ENCODE data around the gene CYP4F11.
"Not testable (repeated sequence)": the region's sequence is repeated elsewhere in the genome, so short reads cannot be mapped to it uniquely, and the experiment has no call there.

The CYP4F11 gene

GRCh38 chr19:15919243-15919642 lies 15.1 kb downstream of the CYP4F11 start:
- no peak for DNase-seq

DNA sequence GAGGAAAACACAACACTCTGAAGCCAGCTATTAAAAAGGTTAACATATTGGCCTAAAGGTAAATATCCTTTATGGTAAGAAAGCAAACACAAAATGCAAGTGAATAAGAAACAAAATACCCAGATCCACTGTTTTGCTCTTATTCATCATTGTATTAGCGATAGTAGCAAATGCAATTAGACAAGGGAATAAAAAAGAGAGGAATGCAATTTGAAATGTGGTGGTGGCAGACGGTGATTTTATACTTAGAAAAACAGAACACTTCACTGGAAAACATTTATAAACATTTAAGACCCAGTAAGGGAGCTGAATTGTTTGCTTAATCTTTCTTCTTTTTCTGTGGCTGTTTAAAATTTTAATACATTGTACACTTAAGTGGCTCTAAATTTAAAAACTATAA lies 19.2 kb downstream of the CYP4F11 start:
- DNase-seq = no peak

GRCh38 chr19:15913830-15914229 lies 20.5 kb downstream of the CYP4F11 start:
- no peak for DNase-seq

DNA sequence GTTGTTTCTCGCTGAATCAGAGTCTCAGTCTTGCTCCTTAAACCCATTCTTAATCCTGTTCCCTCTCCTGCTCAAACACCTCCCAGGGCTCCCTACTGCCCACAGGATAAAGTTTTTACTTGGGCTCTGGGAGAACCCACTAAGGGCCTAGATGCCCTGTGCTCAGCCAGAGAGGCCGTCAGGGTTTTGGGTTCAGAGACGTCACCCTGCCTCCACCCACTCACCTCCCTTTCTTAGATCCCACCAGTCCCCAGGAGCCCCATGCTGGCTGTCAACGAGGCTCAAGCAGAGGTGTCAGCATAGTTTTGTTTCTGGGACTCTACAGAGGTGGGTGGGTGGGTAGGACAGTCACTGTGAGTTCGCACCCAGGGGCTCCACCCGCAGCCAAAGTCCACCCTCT lies 20.9 kb downstream of the CYP4F11 start:
- no peak for DNase-seq

GRCh38 chr19:15911599-15912235 lies 22.6 kb downstream of the CYP4F11 start:
- DNase-seq = no peak

GRCh38 chr19:15905026-15905425 lies 29.3 kb downstream of the CYP4F11 start:
- no peak for DNase-seq

GRCh38 chr19:15902898-15903297 lies 31.4 kb downstream of the CYP4F11 start:
- DNase-seq = not testable (repeated sequence)

DNA sequence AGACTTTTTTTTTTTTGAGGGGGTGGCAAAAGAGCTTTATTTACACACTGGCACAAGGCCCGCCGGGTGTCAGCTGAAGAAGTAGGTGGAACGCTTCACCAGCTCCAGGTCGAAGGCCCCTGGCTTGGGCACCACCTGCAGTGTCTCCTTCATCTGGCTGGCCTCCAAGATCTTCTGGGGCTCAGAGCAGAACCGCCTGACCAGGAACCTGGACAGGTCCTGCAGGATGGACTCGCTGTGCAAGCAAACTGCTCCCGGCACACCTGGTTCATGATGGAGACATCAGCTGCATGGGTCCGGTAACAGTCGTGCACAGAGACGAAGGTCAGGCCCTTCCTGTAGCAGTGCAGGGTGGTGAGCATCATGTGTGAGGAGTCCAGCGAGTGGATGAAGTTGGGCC lies 32.1 kb downstream of the CYP4F11 start:
- DNase-seq = no peak

DNA sequence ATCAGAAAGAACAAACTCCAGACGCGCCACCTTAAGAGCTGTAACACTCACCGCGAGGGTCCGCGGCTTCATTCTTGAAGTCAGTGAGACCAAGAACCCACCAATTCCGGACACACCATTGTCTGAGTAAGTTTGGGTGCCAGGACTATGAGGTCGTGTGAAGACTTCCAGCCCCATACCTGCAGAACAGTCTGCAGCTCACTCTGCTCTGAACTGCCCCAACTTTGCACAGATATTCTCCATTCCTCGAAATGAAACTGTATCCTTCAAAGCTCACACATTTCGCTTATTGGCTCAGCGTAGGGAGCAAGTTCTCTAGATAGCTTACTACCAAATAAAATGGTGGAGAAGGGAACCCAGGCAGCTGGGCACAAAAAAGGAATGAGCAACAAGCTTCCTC lies 33.8 kb downstream of the CYP4F11 start:
- DNase-seq = no peak

DNA sequence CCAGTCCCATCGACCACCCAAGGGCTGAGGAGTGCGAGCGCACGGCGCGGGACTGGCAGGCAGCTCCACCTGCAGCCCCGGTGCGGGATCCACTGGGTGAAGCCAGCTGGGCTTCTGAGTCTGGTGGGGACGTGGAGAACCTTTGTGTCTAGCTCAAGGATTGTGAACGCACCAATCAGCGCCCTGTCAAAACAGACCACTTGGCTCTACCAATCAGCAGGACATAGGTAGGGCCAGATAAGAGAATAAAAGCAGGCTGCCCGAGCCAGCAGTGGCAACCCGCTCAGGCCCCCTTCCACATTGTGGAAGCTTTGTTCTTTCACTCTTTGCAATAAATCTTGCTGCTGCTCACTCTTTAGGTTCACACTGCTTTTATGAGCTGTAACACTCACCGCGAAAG lies 34.3 kb downstream of the CYP4F11 start:
- not testable (repeated sequence) for DNase-seq

GRCh38 chr19:15899561-15899960 lies 34.8 kb downstream of the CYP4F11 start:
- DNase-seq = not testable (repeated sequence)

DNA sequence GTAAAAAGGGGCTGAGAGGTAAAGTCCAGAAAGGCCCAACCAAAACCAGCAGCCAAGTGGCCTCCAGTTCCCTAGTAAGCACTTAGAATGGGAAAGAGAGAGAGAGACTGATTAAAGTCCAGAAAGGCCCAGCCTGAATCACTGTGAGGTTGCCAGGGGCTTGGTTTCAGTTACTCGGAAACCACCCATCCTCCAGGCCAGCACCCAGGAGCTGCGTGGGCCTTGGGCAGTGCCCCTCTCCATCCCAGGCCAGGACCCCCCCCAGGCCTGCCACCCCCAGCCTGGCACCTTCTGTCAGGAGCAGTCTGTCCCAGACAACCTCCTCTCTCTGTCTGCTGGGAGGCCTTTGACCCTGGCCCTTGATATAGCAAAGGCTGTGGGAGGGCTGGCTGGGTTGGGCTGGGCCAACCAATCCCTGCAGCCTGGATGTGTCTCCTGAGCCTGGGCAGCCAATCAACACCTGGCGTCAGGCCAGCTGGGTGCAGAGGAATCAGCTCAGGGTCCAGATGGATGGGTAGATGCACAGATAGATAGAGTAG lies 36.5 kb downstream of the CYP4F11 start, which contains the start of gene CYP4F2:
TSS of gene CYP4F2 (minus strand) at position 337 of the 539 bp plus-strand sequence. CDS start 463 bp downstream, outside the sequence.
- DNase-seq = no peak

DNA sequence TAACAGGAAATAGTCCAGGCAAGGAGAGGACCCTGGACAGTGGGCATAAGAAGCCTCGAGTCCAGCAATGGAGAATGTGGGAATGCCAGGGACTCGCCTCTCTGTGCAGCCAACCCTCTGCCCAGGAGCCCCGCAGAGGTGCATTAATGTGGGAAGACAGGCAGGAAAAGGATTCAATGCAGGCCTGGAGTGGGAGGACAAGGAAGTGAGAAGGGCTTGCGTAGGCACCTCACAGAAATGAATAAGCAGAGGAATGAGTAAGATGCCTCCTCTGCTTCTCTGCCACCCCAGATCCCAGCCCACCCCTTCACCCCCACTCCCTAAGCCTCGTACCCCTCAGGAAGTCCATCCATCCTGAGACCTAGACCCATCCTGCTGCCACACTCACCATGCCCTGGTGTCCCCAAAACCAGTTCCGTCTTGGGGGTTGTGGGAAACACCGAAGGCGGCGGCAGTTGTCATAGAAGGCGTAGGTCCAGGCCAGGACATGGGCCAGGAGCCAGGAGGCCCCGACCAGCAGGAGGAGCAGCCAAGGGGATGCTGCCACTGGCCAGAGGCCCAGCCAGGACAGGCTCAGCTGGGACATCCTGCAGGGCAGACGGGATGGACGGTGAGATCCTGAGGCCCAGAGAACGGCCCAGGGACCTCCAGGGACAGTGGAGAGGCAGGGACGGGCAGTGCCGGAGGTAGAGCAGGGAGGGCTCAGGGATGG lies 37.1 kb downstream of the CYP4F11 start:
- DNase-seq = no peak

- no peak for DNase-seq
Measured at GRCh38 chr19:15895876-15896430, 38.4 kb downstream of the CYP4F11 start.

DNA sequence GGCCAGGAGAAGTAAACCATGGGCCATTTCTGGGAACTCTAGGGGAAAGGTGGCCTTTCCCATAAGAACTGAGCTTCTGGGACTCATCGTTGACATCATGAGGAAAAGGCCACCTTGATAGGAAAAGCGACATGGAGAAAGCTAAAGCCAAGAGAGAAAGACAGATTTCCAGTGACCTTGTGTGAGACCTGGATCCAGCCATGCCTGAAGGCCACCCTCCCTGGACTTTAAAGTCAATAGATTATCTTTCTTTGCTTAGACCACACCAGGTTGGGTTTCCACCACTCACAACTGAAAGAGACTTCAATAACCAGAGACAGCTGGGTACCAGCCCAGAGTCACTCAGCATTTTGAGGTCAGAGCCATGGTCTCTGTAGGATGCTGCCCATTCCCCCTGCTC lies 40.0 kb downstream of the CYP4F11 start:
- DNase-seq = no peak

- no peak for DNase-seq
Measured at GRCh38 chr19:15893477-15893876, 40.9 kb downstream of the CYP4F11 start.

- DNase-seq = no peak
Measured at GRCh38 chr19:15892012-15892411, 42.3 kb downstream of the CYP4F11 start.

- DNase-seq = no peak
Measured at GRCh38 chr19:15891434-15891833, 42.9 kb downstream of the CYP4F11 start.

- not testable (repeated sequence) for DNase-seq
Measured at GRCh38 chr19:15889339-15889738, 45.0 kb downstream of the CYP4F11 start.

- no peak for DNase-seq
Measured at GRCh38 chr19:15885919-15886318, 48.4 kb downstream of the CYP4F11 start.

DNA sequence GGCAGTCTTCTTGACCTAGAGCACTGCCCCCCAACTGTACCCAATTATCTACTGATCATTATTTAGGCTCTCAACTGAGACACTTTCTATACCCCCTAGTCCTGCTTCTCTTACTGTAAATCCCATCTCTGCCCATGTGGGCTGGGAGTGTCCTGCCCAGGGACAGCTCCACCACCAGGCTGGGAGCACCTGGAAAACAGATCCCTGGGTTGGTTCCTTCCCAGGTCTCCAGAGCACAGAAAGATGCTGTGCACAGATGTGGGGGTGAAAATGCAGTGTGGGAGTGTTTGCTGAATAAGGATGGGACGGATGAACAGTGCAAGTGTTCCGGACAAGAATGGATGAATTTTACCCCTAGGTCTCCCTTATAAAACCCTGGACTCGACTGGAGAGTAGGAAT lies 49.2 kb downstream of the CYP4F11 start:
- DNase-seq = no peak

DNA sequence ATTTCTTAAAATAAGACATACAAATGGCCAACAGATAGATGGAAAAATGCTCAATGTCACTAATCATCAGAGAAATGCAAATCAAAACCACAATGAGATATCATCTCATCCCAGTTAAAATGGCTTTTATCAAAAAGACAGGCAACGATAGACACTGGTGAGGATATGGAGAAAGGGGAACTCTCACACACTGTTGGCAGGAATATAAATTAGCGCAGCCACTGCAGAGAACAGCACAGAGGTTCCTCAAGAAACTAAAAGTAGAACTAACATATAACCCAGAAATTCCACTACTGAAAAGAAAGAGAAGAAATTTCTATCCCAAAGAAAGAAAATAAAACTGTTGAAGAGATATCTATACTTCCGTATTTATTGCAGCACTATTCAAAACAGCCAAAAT lies 51.0 kb downstream of the CYP4F11 start:
- DNase-seq = not testable (repeated sequence)

DNA sequence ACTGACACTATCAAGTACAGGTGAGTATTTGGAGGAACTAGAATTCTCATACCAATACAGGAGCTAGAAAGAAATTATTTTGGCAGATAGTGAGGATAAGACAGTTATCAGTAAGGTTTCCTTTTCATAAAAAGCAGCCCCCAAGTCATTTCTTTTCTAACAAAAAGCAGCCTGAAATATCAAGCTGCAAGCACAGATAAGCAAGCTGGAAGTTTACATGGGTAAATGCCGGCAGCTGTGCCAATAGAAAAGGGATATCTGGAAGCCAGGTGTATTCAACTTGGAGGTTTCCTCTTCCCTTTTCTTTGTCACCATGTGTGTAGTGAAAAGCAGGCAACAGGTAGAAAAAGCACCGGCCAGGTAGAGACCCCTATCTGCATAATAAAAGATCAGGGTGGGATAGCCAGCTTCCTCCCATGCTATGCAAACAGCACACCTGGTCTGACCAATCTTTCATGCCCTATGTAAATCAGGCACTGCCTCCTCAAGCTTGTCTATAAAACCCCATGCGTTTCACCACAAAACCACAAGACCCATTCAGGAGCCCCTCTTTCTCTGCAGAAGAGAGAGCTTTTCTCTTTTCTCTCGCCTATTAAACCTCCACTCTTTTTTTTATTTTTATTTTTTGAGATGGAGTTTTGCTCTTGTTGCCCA lies 59.4 kb downstream of the CYP4F11 start:
- no peak for DNase-seq
